Measurements from ENCODE around the gene ARHGEF39.

DNA sequence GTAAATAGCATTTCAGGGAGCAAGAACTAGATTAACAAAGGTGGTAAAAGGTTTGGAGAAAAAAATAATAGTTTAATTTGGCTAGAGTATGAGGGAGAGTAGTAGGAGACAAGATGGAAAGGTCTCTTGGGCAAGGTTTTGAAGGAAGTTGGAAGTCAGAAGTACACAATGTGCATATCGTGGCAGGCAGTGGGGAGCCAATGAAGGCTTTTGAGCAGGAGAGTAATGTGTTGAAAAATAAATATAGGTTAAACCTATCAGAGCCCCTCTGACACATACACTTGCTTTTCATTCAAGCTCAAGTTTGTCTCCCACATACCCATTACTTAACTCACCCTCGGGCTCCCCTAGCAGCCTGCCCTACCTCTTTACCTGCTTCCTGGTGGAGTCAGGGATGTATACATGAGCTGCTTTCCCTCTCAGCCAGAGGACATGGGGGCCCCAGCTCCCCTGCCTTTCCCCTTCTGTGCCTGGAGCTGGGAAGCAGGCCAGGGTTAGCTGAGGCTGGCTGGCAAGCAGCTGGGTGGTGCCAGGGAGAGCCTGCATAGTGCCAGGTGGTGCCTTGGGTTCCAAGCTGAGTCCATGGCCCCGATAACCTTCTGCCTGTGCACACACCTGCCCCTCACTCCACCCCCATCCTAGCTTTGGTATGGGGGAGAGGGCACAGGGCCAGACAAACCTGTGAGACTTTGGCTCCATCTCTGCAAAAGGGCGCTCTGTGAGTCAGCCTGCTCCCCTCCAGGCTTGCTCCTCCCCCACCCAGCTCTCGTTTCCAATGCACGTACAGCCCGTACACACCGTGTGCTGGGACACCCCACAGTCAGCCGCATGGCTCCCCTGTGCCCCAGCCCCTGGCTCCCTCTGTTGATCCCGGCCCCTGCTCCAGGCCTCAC, 8.4 kb upstream of the ARHGEF39 start, which contains the start of gene CA9:
- TF ChIP-seq, protein P1, sequence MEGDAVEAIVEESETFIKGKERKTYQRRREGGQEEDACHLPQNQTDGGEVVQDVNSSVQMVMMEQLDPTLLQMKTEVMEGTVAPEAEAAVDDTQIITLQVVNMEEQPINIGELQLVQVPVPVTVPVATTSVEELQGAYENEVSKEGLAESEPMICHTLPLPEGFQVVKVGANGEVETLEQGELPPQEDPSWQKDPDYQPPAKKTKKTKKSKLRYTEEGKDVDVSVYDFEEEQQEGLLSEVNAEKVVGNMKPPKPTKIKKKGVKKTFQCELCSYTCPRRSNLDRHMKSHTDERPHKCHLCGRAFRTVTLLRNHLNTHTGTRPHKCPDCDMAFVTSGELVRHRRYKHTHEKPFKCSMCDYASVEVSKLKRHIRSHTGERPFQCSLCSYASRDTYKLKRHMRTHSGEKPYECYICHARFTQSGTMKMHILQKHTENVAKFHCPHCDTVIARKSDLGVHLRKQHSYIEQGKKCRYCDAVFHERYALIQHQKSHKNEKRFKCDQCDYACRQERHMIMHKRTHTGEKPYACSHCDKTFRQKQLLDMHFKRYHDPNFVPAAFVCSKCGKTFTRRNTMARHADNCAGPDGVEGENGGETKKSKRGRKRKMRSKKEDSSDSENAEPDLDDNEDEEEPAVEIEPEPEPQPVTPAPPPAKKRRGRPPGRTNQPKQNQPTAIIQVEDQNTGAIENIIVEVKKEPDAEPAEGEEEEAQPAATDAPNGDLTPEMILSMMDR (IDR thresholded peaks at IDR 0.05): no peak
- TF ChIP-seq EP300 (IDR thresholded peaks at IDR 0.05): no peak
- TF ChIP-seq POLR2A (IDR thresholded peaks at IDR 0.05): no peak
- peak in 2 of 4 donors; percentile 35 to 38 for TF ChIP-seq POLR2AphosphoS5 (IDR thresholded peaks at IDR 0.05)

Data from sigmoid colon (tissue), 4 donors.